GM12865 (cell line): Measurements from ENCODE around the gene ZBTB20.

ENCODE experiments used
- DNase-seq: peaks from one replicate; pipeline ENCODE4 v3.0.0; 2010; ENCODE audit warnings: low read depth
- H3K4me3 ChIP-seq: 2 replicates; pipeline ENCODE4 v1.5.1; 2011; ENCODE audit warnings: mild to moderate bottlenecking, low read depth, low read length, control low read depth
- TF ChIP-seq, protein P1 (sequence below): IDR thresholded peaks from 2 replicates; pipeline ENCODE4 v1.5.1; 2011; ENCODE audit warnings: low read length, control low read depth, low read depth, inconsistent platforms; ENCODE audit not compliant: insufficient read depth; ENCODE audit errors: missing control alignments

Gene ZBTB20

GRCh38 chr3:114389156-114389555, 757.9 kb downstream of the ZBTB20 start:
- TF ChIP-seq, protein P1, sequence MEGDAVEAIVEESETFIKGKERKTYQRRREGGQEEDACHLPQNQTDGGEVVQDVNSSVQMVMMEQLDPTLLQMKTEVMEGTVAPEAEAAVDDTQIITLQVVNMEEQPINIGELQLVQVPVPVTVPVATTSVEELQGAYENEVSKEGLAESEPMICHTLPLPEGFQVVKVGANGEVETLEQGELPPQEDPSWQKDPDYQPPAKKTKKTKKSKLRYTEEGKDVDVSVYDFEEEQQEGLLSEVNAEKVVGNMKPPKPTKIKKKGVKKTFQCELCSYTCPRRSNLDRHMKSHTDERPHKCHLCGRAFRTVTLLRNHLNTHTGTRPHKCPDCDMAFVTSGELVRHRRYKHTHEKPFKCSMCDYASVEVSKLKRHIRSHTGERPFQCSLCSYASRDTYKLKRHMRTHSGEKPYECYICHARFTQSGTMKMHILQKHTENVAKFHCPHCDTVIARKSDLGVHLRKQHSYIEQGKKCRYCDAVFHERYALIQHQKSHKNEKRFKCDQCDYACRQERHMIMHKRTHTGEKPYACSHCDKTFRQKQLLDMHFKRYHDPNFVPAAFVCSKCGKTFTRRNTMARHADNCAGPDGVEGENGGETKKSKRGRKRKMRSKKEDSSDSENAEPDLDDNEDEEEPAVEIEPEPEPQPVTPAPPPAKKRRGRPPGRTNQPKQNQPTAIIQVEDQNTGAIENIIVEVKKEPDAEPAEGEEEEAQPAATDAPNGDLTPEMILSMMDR = no peak
- no peak overlapping the region for H3K4me3 ChIP-seq
- DNase-seq = no peak

DNA sequence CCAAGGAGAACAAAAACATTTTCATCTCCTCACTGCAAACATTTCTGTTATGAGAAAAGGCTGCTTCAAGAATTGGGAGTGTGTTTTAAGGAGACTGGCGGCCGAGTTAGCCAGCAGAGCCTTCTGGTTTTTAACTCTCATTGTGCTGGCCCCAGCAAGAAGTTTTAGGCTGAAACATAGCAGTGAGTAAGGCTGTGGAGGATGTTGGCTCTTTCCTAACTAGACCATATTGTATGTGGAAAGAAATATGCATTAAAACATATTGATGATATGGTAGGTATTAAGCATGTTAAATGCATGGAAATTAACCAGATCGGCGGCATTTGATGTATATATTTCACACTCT, 762.6 kb downstream of the ZBTB20 start:
- TF ChIP-seq, protein P1 = no peak
- DNase-seq = no peak
- no peak overlapping the region for H3K4me3 ChIP-seq

DNA sequence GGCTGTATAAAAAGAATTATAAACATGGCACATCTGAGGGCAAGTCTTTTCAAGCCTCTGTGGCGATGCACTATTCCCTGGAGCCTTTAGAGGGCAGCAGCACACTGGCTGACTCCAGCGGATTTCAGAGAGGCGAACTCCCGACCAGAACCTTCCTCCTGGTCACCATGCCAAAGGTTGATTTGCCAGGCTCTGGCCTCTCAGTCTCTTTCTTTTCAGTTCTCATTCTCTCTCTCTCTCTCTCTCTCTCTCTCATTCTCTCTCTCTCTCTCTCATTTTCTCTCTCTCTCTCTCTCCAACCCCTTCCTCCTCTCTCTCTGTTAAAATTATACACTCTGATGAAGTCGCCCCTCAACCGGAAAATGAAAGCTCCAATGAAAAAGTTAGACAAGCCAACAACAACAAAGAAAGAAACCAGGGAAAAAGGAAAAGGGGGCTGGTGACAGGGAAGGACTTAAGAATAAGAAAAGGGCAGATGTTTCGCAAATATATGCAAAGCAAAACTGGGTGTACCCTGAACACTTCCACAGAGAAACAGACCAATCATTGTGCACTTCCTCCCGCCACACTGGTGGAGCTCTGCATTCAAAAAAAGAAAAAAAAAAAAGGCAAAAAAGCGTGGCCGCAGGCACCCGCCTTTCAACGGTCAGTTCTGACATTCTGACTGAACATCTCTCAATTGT, 763.1 kb downstream of the ZBTB20 start:
- no peak overlapping the region for H3K4me3 ChIP-seq
- peak; percentile 79 for DNase-seq
- TF ChIP-seq, protein P1 = peak; percentile 94

- DNase-seq = no peak
- TF ChIP-seq, protein P1 = no peak
- H3K4me3 ChIP-seq = no peak overlapping the region
Observed at GRCh38 chr3:114380233-114380651, 766.8 kb downstream of the ZBTB20 start.

DNA sequence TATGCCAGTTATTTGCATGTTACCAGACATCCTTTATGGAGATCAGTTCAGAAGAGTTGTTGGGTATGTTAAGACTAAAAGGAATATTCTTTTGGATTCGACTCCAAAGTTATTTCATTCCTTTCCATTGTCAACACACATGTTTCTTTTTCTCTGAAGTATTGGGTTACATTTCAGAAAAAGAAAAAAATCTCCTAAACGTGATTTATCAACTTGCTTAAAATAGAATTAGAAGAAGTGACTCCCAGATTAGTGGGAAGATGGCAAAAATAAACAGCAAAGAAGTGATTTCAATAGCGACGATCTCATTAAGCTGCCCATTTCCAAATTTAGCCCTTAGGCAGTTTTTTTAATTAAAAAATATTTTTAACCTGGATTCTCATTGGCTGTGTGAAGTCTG, 767.8 kb downstream of the ZBTB20 start:
- TF ChIP-seq, protein P1 = no peak
- no peak for DNase-seq
- no peak overlapping the region for H3K4me3 ChIP-seq

DNA sequence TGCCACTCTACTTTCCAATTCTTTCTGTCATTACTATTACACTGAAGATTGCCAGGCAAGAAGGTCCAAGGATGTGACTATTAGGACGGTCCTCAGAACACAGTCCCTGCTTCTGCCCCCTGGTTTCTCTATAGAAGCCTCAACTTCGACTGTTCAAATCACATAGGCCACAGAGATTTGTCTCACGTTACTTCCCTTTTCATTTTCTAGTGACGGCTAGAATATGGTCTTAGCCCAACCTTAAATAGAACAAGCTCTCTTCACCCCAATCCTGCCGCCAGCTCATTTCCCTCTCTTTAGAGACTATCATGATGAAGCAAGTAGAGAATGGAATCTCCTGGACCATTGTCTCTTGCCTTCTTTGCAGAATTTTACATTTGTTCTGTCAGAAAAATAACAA, 768.3 kb downstream of the ZBTB20 start:
- peak; percentile 3 for DNase-seq
- no peak overlapping the region for H3K4me3 ChIP-seq
- TF ChIP-seq, protein P1 = no peak

GRCh38 chr3:114377426-114377825, 769.7 kb downstream of the ZBTB20 start:
- DNase-seq = no peak
- no peak overlapping the region for H3K4me3 ChIP-seq
- TF ChIP-seq, protein P1 = no peak
